CD4-positive, CD25-positive, alpha-beta regulatory T cell (primary cell): ENCODE measurements around the gene OR51L1. TPM values are rescaled to one million over a fixed set of nuclear protein-coding genes. Genes with fewer than 3 reads are reported as not detected.

Experiments
- ATAC-seq, 2 donors: fragments of 150-1000 bp; cut with Tn5 transposase; one replicate each; pipeline ENCODE4 v1.10.0; 2021; ENCODE audit warnings: low read depth in 2 of 2, moderate number of reproducible peaks in 2 of 2, moderate library complexity in 1 of 2
- DNase-seq, 3 donors: peaks; one replicate each; pipeline versions ENCODE4 v3.0.0 to v3.0.0-alpha.2; 2012 to 2022; ENCODE audit warnings: mixed read lengths in 1 of 3
- H3K27ac ChIP-seq: one replicate; pipeline ENCODE4 v1.7.0; 2013; ENCODE audit warnings: mild to moderate bottlenecking, low read length; ENCODE audit not compliant: insufficient read depth, poor library complexity, severe bottlenecking
- H3K27me3 ChIP-seq: one replicate; pipeline ENCODE4 v1.7.0; 2013; ENCODE audit warnings: low read length; ENCODE audit not compliant: control insufficient read depth, insufficient read depth
- H3K36me3 ChIP-seq: one replicate; pipeline ENCODE4 v1.7.0; 2013; ENCODE audit warnings: mild to moderate bottlenecking, low read length, moderate library complexity; ENCODE audit not compliant: control insufficient read depth, insufficient read depth
- H3K4me1 ChIP-seq: 2 replicates; pipeline ENCODE4 v1.7.0; 2013; ENCODE audit warnings: mild to moderate bottlenecking, low read length; ENCODE audit not compliant: insufficient read depth, control insufficient read depth, poor library complexity, severe bottlenecking
- H3K4me3 ChIP-seq: one replicate; pipeline ENCODE4 v1.7.0; 2013; ENCODE audit warnings: low read depth, mild to moderate bottlenecking, low read length, moderate library complexity
- H3K9me3 ChIP-seq, 2 experiments: 1 replicate in 1 of 2; 2 replicates in 1 of 2; pipeline ENCODE4 v1.7.0; 2013; ENCODE audit warnings: low read length in 2 of 2, mild to moderate bottlenecking in 1 of 2, moderate library complexity in 1 of 2; ENCODE audit not compliant: control insufficient read depth in 2 of 2
- H3K27ac Mint-ChIP-seq, 3 donors: one replicate each; pipeline ENCODE4 v1.8.0; 2020 to 2022; ENCODE audit warnings: mild to moderate bottlenecking in 3 of 3, mixed read lengths in 3 of 3, moderate library complexity in 2 of 3
- H3K27me3 Mint-ChIP-seq: one replicate; pipeline ENCODE4 v1.8.0; 2022; ENCODE audit warnings: mild to moderate bottlenecking, mixed read lengths
- H3K36me3 Mint-ChIP-seq: one replicate; pipeline ENCODE4 v1.8.0; 2020; ENCODE audit warnings: mixed read lengths
- H3K4me1 Mint-ChIP-seq, 4 donors: one replicate each; pipeline ENCODE4 v1.8.0; 2020 to 2022; ENCODE audit warnings: mixed read lengths in 4 of 4, mild to moderate bottlenecking in 1 of 4
- H3K4me3 Mint-ChIP-seq, 4 donors: one replicate each; pipeline ENCODE4 v1.8.0; 2020 to 2022; ENCODE audit warnings: mild to moderate bottlenecking in 4 of 4, mixed read lengths in 4 of 4, moderate library complexity in 3 of 4
- H3K9me3 Mint-ChIP-seq, 7 donors: one replicate each; pipeline ENCODE4 v1.8.0; 2020 to 2022; ENCODE audit warnings: mixed read lengths in 7 of 7, mild to moderate bottlenecking in 3 of 7, moderate library complexity in 2 of 7
- polyA plus RNA-seq, 4 donors: library from polyadenylated mRNA; unstranded; fragments of 300-500 nt; fragmentation: Illumina TruSeq; gene quantifications; one replicate each; pipeline ENCODE4 v1.2.3, GENCODE V29; 2021
- total RNA-seq: library from RNA; stranded (reverse); gene quantifications from one replicate; pipeline ENCODE4 v1.2.3, GENCODE V29; 2022

OR51L1 gene
- total and polyA plus RNA-seq, 5 donors from 2014 or later = not detected

DNA sequence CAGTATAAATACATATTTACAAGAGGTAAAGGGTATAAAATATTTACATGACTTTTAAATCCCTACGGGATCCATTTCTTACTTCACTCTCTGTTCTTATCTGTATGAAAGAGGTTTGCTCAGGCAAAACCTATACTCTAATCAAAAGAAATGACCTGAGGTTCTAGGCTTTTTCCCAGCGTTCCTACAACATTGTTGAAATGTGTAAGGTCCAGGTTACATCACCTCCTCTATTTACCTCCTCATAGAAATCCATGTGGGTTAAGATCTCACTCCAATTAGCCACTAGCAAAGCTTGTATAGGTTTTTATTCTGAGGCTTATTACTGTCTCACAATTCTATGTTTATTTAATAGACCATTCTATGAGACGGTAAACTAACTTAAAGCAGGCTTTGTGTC lies 12.0 kb upstream of the OR51L1 start:
- Histone ChIP-seq H3K36me3 (no peaks in the 10 kb centered on the region), H3K4me3 (no peak overlapping the region), H3K9me3 (no peaks in the 10 kb centered on the region), H3K4me1 (no peaks in the 10 kb centered on the region), H3K27ac (no peak overlapping the region), H3K27me3 (no peaks in the 10 kb centered on the region)
- Mint-ChIP-seq H3K4me3 (no peak overlapping the region), H3K4me1 (no peaks in the 10 kb centered on the region), H3K27ac (no peak overlapping the region), H3K9me3 (peaks cover 0 to 2% (median 0%) of the 10 kb centered on the region in 7 donors), H3K27me3 (no peaks in the 10 kb centered on the region), H3K36me3 (no peaks in the 10 kb centered on the region)
- DNase-seq (no peak), ATAC-seq (no peak)

DNA sequence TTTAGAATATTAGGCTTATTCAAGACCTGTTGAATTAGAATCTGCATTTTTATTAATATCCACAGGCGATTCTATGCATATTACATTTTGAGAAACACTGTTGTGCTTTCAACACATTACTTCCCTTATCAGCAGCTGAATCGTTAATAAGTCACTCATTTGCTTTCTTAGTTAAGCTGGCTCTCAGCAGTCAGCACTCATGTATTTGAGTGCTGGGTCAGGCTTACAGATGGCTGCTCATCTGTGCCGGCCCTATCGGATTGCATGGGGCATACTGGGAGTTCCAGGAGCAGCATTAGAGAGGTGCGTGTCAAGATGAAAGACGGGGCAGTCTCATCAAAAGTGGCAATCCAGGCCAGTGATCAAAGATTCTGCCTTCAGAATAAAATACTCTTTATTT lies 10.8 kb upstream of the OR51L1 start:
- Histone ChIP-seq H3K4me1 (no peaks in the 10 kb centered on the region), H3K27me3 (no peaks in the 10 kb centered on the region), H3K36me3 (no peaks in the 10 kb centered on the region), H3K9me3 (no peaks in the 10 kb centered on the region), H3K4me3 (no peak overlapping the region), H3K27ac (no peak overlapping the region)
- Mint-ChIP-seq H3K36me3 (no peaks in the 10 kb centered on the region), H3K9me3 (no peaks in the 10 kb centered on the region), H3K4me1 (no peaks in the 10 kb centered on the region), H3K4me3 (no peak overlapping the region), H3K27me3 (peaks cover 2% of the 10 kb centered on the region), H3K27ac (no peak overlapping the region)
- ATAC-seq (no peak), DNase-seq (no peak)

DNA sequence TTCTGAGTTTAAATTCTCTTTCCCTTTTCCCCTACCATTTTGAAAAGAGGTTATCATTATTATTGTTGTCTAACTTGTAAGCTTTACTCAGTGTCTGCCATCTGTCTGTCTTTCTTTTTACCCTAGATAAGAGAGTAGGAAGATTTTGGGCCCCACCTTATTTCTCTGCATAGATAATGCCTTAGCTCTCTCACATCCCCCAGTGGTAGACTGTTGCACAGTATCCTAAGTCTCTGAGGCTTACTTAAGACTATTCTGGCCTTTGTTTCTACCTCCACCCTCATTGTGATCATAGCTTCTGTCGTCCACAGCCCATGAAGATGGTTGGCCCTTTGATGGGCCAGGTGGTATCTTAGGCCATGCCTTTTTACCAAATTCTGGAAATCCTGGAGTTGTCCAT lies 3.6 kb upstream of the OR51L1 start:
- Mint-ChIP-seq H3K4me3 (no peak overlapping the region), H3K9me3 (peaks cover 0 to 3% (median 0%) of the 10 kb centered on the region in 7 donors), H3K4me1 (no peaks in the 10 kb centered on the region), H3K27me3 (peaks cover 4% of the 10 kb centered on the region), H3K36me3 (no peaks in the 10 kb centered on the region), H3K27ac (no peak overlapping the region)
- Histone ChIP-seq H3K4me3 (no peak overlapping the region), H3K4me1 (no peaks in the 10 kb centered on the region), H3K36me3 (no peaks in the 10 kb centered on the region), H3K27ac (no peak overlapping the region), H3K9me3 (no peaks in the 10 kb centered on the region), H3K27me3 (no peaks in the 10 kb centered on the region)
- DNase-seq (no peak), ATAC-seq (no peak)

DNA sequence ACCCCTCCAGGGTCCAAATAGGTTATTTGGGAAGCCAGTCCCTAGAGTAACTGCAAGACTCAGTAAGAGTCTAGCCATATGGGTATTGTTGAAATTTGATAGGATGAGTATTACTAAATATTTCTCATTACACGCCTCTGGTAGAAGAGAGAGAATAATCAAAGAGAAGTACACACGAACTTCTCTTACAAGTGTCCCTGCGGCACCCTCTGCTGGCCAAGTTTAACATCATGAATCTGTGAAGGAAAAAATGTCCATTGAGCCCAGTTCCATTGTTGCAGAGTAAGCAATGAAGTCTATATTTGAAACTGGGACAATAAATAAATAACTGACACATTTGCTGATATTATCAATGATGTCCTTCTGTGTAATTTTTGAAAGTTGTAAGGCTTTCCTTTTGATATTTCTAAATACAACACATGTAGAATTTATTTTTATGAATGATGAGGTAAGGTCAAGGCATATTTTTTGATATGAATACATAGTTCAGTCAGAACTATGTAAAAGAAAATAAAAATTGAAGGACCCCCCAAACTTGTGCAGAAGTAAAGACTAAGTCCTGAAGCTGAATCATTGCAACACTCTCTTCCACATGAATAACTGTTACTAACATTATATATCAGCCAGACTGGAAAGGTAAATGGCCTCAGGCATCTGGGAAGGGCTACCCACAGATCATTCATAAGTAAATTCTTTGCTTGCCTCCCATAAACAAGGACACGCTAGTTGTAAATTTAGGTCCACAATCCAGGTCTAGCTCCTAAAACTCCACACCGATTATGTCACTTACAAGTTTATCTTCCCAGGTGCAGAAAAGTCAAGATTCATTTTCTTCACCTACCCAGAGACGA lies 10.0 kb downstream of the OR51L1 start:
- peaks cover 0 to 1% (median 0%) of the 10 kb centered on the region in 7 donors for H3K9me3 Mint-ChIP-seq
- no peak overlapping the region for H3K27ac Mint-ChIP-seq
- no peaks in the 10 kb centered on the region for H3K4me1 Mint-ChIP-seq
- no peaks in the 10 kb centered on the region for H3K36me3 ChIP-seq
- DNase-seq (peak in 1 of 3 donors; percentile 46), ATAC-seq (no peak)
- no peaks in the 10 kb centered on the region for H3K27me3 Mint-ChIP-seq
- no peak overlapping the region for H3K27ac ChIP-seq
- H3K4me3 ChIP-seq = no peak overlapping the region
- H3K27me3 ChIP-seq = no peaks in the 10 kb centered on the region
- no peak overlapping the region for H3K4me3 Mint-ChIP-seq
- H3K36me3 Mint-ChIP-seq = no peaks in the 10 kb centered on the region
- H3K9me3 ChIP-seq = no peaks in the 10 kb centered on the region
- H3K4me1 ChIP-seq = no peaks in the 10 kb centered on the region

DNA sequence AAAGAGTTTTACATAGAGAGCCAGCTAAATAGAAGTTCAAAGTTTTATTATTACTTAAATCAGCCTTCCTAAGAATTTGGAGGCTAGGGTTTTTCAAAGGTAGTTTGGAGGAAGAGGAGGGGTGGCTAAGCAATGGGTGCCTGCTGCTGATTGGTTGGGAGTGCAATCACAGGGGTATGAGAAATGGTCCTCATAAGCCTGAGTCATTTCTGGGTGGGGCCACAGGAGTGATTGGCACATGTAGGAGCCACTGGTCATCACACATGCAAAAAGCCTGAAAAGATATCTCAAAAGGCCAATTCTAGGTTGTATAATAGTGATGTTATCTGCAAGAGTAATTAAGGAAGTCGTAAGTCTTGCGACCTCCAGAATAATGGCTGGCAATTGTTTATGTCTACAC lies 12.9 kb downstream of the OR51L1 start:
- H3K4me1 Mint-ChIP-seq = no peaks in the 10 kb centered on the region
- no peak overlapping the region for H3K4me3 ChIP-seq
- H3K27ac ChIP-seq = no peak overlapping the region
- H3K9me3 ChIP-seq = no peaks in the 10 kb centered on the region
- no peak overlapping the region for H3K27ac Mint-ChIP-seq
- H3K4me1 ChIP-seq = no peaks in the 10 kb centered on the region
- H3K4me3 Mint-ChIP-seq = no peak overlapping the region
- no peaks in the 10 kb centered on the region for H3K27me3 Mint-ChIP-seq
- no peaks in the 10 kb centered on the region for H3K36me3 ChIP-seq
- H3K27me3 ChIP-seq = no peaks in the 10 kb centered on the region
- H3K36me3 Mint-ChIP-seq = no peaks in the 10 kb centered on the region
- H3K9me3 Mint-ChIP-seq = peaks cover 0 to 5% (median 0%) of the 10 kb centered on the region in 7 donors
- no peak for ATAC-seq
- peak in 1 of 3 donors; percentile 2 for DNase-seq

DNA sequence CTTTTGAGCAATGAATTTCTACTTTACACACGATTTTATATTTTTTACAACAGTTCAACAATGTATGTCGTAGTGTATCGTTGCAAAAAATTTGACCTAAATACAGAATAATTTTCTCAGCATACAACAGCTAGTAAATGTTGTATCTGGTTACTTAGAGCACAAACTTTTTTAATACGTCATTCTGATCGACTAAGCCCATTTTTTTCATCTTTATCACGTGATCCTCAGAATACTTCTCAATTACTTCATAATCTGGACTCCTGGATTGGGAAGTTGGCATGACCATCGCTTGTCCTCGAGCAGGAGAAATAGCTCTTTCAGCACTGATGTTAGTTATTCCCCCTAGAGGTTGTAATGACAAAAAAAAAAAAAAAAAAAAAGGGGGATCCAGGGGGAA lies 16.6 kb downstream of the OR51L1 start:
- Mint-ChIP-seq H3K9me3 (peaks cover 0 to 5% (median 2%) of the 10 kb centered on the region in 7 donors), H3K27ac (no peak overlapping the region), H3K4me3 (no peak overlapping the region), H3K4me1 (no peaks in the 10 kb centered on the region), H3K27me3 (no peaks in the 10 kb centered on the region), H3K36me3 (no peaks in the 10 kb centered on the region)
- Histone ChIP-seq H3K27me3 (no peaks in the 10 kb centered on the region), H3K4me3 (no peak overlapping the region), H3K27ac (no peak overlapping the region), H3K9me3 (no peaks in the 10 kb centered on the region), H3K4me1 (no peaks in the 10 kb centered on the region), H3K36me3 (no peaks in the 10 kb centered on the region)
- no peak for DNase-seq
- ATAC-seq = no peak

DNA sequence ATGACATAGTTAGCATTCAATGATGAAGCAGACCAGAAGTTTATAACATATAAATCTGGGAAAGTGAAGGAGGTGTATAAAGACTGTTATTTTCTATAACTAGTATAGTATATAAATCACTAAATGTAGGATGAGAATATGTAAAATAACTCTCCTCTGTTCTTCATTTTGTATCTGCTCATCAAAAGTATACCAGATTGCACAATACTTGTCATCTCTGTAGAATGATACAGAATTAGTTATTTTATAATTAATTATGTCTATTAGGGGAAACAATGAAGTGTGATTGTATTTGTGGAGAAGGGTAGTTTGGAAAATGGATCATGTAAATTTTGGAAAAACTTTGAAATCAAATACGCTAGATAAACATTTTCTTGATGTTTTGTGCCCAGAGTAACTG lies 18.4 kb downstream of the OR51L1 start:
- H3K4me3 Mint-ChIP-seq = no peak overlapping the region
- Histone ChIP-seq H3K27me3 (no peaks in the 10 kb centered on the region), H3K27ac (no peak overlapping the region), H3K9me3 (no peaks in the 10 kb centered on the region), H3K36me3 (no peaks in the 10 kb centered on the region), H3K4me1 (no peaks in the 10 kb centered on the region), H3K4me3 (no peak overlapping the region)
- no peak overlapping the region for H3K27ac Mint-ChIP-seq
- H3K4me1 Mint-ChIP-seq = no peaks in the 10 kb centered on the region
- no peak for DNase-seq
- peaks cover 0 to 14% (median 2%) of the 10 kb centered on the region in 7 donors for H3K9me3 Mint-ChIP-seq
- ATAC-seq = no peak
- H3K27me3 Mint-ChIP-seq = no peaks in the 10 kb centered on the region
- H3K36me3 Mint-ChIP-seq = no peaks in the 10 kb centered on the region

DNA sequence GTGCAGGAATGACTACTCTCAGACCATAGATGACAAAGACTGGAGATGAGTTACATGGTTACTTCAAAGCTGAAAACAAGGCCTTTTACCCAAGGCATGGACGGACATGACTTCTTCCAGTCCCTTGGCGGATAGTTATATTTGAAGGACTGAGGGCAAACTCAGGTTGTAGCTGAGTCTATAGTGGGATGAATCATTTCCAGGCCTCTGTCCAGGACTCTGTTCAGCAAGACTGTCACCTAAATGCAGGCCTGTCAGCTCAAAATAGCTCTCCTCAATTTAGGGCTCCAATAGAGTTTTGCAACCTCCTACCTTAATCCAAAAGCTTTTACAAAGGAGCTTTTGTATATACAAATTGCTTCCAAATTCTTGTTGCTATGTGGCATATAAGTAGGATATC lies 27.3 kb downstream of the OR51L1 start:
- no peak overlapping the region for H3K27ac ChIP-seq
- no peaks in the 10 kb centered on the region for H3K36me3 ChIP-seq
- no peaks in the 10 kb centered on the region for H3K4me1 ChIP-seq
- no peaks in the 10 kb centered on the region for H3K27me3 ChIP-seq
- no peak for ATAC-seq
- peaks cover 2 to 30% (median 9%) of the 10 kb centered on the region in 7 donors for H3K9me3 Mint-ChIP-seq
- no peaks in the 10 kb centered on the region for H3K4me1 Mint-ChIP-seq
- DNase-seq = no peak
- peaks cover 3 to 11% of the 10 kb centered on the region in 2 experiments for H3K9me3 ChIP-seq
- no peaks in the 10 kb centered on the region for H3K36me3 Mint-ChIP-seq
- no peak overlapping the region for H3K27ac Mint-ChIP-seq
- H3K4me3 Mint-ChIP-seq = no peak overlapping the region
- no peak overlapping the region for H3K4me3 ChIP-seq
- H3K27me3 Mint-ChIP-seq = no peaks in the 10 kb centered on the region
